ENCODE data around the gene LAMB3.

- no peak for TF ChIP-seq CTCF (IDR thresholded peaks at IDR 0.05)
- no peak for TF ChIP-seq POLR2A (IDR thresholded peaks at IDR 0.05)
Measured at GRCh38 chr1:209595599-209596285, 56.5 kb downstream of the LAMB3 start.

All from adrenal gland (tissue), 5 donors.